IPS-15b (cell line): Measurements from ENCODE around the gene YPEL4.

Experiments
- H3K27me3 ChIP-seq: one replicate; pipeline ENCODE4 v1.6.1; 2013; ENCODE audit warnings: low read length; ENCODE audit not compliant: control insufficient read depth, insufficient read depth
- H3K36me3 ChIP-seq: one replicate; pipeline ENCODE4 v1.6.1; 2013; ENCODE audit warnings: low read length; ENCODE audit not compliant: control insufficient read depth, insufficient read depth
- H3K4me1 ChIP-seq: one replicate; pipeline ENCODE4 v1.6.1; 2013; ENCODE audit warnings: mild to moderate bottlenecking, low read length; ENCODE audit not compliant: control insufficient read depth, insufficient read depth
- H3K4me3 ChIP-seq: one replicate; pipeline ENCODE4 v1.5.1; 2013; ENCODE audit warnings: low read depth, low read length
- H3K9ac ChIP-seq: one replicate; pipeline ENCODE4 v1.6.1; 2013; ENCODE audit warnings: low read depth, mild to moderate bottlenecking, low read length
- H3K9me3 ChIP-seq: one replicate; pipeline ENCODE4 v1.6.1; 2013; ENCODE audit warnings: mild to moderate bottlenecking, low read length; ENCODE audit not compliant: control insufficient read depth, insufficient read depth

The YPEL4 gene

DNA sequence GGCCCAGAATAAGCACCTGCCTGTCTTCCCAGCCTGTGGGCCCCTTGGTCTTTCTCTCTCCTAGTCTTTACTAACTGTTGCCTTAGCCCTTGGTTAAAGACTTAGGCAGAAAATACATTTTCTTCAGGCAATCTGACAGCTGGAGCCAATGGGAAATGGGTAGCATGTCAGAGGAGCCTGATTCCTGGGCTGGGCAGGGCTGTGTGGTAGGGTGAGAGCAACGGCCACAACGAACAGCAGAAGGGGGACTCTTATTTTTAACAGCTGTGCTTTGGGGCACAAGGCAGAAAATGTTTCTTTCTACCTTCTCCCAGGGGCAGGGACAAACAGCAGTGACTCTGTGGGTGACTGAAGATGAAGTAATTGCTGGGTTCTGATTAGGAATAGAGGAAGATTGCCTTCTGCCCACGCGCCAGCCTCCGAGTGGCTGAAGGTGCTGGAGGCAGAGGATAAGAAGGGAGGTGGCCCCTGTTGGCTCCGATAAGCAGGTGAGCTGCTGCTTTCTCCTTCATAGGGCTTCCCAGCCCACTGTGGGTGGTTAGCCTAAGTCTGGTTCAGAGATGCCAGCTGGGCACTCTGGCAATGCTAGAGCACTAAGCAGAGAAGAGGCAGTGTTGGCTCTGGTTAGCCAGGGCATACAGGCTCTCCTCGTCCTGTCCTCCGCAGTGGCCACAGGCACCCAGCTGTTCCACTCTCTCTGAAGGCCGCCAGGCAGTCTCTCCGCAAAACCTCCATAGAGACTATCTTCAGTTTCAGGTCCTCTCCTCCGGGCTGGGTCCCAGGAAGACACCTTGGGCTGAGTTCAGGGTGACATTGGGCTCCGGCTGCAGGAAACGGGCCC, 1.5 kb downstream of the YPEL4 start:
- Histone ChIP-seq H3K27me3 (no peaks in the 10 kb centered on the region), H3K9me3 (no peaks in the 10 kb centered on the region), H3K36me3 (no peaks in the 10 kb centered on the region), H3K9ac (peak overlapping the region; percentile 50), H3K4me3 (peak overlapping the region; percentile 68), H3K4me1 (peaks cover 47% of the 10 kb centered on the region)

DNA sequence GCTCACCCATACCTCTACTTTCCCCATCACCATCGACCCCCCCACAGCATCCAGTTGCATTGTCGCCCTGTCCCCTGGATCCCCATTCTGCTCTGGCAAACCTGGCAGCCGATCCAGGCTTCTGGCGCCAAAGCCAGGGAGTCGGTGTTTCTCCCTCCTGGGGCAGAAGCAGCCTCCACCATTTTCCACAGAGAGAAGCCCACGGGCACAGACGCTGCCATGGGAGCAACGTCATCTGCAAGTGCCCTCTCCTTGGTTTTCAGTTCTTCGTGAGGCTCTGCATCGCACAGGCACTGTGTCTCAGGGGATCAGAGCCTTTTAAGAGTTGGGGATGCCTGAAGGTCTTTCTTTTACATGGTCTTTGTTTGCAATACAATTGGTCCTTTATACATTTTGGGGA, 2.3 kb downstream of the YPEL4 start:
- Histone ChIP-seq H3K9ac (peak overlapping the region; percentile 70), H3K27me3 (no peaks in the 10 kb centered on the region), H3K36me3 (no peaks in the 10 kb centered on the region), H3K4me1 (peaks cover 47% of the 10 kb centered on the region), H3K4me3 (peak overlapping the region; percentile 68), H3K9me3 (no peaks in the 10 kb centered on the region)

DNA sequence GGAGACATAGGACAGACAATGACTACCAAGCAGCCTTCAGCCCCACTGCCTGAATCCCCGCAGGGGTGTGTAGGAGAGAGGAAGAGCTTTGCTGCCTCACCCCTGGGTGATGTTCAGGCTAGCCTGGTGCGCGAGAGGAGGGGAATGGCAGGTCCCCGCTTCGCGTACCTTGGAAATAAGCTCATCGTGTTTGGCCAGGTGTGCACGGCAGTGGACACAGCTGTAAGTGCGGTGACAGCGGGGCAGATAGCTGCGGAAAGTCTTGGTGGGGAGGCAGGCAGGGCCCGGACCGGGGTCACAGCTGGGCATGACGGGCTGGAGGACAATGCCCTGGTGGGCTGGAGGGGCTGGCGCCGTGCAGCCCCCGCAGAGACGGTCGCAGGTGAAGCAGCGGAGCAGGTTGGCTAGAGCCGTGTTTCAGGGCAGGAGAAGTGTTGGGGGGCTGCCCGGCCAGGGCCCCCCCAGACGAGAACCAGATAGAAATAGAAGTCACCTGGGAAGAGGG, 2.9 kb downstream of the YPEL4 start:
- H3K9me3 ChIP-seq, result no peaks in the 10 kb centered on the region
- peak overlapping the region; percentile 68 for H3K4me3 ChIP-seq
- H3K4me1 ChIP-seq, result peaks cover 48% of the 10 kb centered on the region
- no peaks in the 10 kb centered on the region for H3K36me3 ChIP-seq
- no peaks in the 10 kb centered on the region for H3K27me3 ChIP-seq
- peak overlapping the region; percentile 70 for H3K9ac ChIP-seq

DNA sequence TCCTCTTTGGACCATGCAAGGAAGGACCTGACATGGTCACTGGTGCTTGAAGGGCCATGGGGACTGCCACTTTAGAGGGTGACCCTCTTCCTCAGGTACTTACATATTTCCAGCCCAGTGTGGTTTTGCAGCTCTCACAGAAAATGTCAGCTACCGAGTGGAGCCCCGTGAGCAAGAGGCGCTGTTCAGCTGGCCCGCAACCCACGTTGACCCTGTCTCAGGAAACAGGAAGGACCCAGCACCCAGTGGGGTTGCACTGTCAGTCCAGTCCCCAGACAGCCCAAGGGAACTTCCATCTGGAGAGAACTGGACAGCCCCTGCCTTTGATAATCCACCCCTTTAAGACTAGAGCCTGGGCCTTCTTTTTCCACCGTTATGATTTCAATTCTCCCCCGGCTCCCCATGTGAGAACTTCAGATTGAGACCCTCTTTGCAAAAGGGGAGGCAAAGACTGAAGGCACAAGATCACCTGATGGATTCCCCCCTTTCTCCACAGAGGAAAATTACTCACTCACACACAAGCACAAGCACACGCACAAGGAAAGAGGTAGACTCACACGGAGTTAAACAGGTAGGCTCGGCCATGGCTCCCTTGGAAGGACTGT, 3.4 kb downstream of the YPEL4 start:
- Histone ChIP-seq H3K4me3 (peak overlapping the region; percentile 68), H3K9me3 (no peaks in the 10 kb centered on the region), H3K36me3 (no peaks in the 10 kb centered on the region), H3K27me3 (no peaks in the 10 kb centered on the region), H3K9ac (peak overlapping the region; percentile 70), H3K4me1 (peaks cover 53% of the 10 kb centered on the region)

DNA sequence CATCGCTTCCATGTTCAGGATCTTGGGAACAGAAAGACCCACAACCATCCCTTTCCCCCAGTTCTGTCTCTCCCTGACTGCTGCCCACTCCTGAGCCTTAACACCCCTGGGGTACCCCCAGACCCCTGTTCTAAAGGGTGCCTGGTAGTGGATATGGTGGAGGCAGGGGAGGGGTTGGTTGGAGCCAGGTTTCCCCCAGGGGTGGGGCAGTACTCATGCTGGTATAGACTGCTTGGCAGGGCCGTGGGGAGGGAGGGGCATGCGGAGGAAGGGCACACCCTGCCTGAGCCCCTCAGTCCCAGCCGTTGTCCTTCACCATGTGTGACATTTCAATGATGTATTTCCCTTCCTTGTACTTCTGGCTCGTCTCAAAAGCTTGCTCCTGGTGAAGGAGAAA, 4.0 kb downstream of the YPEL4 start:
- no peaks in the 10 kb centered on the region for H3K36me3 ChIP-seq
- H3K9me3 ChIP-seq, result no peaks in the 10 kb centered on the region
- H3K4me3 ChIP-seq, result no peak overlapping the region
- peaks cover 55% of the 10 kb centered on the region for H3K4me1 ChIP-seq
- no peaks in the 10 kb centered on the region for H3K27me3 ChIP-seq
- H3K9ac ChIP-seq, result peak overlapping the region; percentile 47

DNA sequence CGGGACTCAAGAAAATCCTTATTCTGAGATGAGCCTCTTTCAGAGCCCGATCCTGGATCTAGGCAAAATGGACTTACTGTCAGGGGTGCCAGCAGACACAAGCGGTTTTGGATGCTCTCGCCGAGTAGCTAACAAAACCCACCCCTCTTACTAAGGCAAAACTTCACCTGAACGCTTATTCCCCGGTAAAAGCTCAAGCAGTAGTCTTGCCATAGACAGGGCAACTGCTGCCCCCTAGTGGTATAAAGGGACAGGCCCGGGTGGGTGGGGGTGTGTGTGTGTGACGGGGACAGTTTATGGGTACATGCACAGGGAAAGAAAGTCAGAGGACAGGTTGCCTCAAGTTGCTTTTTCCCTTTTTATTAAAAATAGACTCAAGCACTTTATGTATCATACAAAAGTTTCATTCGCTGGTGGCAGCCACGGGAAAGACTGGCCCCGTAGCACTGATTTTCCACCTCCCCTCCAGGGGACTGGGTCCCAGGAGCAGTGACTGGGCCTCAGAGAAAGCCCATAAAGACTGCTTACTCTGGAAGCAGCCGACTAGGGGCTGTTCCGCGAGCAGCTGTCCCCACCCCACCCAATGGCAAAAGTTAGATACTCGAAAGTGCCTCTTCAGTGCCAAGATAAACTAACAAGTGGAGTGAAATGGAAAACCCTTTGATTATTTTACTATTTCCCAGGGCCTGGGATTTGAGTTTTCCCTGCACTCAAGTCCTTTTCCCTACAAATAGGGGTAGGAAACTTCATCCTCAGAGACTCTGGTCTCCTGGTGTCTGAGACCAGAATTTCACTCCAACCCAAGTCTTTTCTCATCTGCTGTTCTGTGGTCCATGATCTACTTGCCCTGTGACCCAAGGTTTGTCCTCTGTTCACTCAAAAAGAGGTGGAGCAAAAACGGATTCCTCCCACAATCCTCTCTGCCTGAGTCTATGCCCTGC, 4.7 kb downstream of the YPEL4 start:
- H3K36me3 ChIP-seq, result no peaks in the 10 kb centered on the region
- H3K4me3 ChIP-seq, result no peak overlapping the region
- H3K9ac ChIP-seq, result no peak overlapping the region
- H3K9me3 ChIP-seq, result no peaks in the 10 kb centered on the region
- peaks cover 55% of the 10 kb centered on the region for H3K4me1 ChIP-seq
- no peaks in the 10 kb centered on the region for H3K27me3 ChIP-seq

DNA sequence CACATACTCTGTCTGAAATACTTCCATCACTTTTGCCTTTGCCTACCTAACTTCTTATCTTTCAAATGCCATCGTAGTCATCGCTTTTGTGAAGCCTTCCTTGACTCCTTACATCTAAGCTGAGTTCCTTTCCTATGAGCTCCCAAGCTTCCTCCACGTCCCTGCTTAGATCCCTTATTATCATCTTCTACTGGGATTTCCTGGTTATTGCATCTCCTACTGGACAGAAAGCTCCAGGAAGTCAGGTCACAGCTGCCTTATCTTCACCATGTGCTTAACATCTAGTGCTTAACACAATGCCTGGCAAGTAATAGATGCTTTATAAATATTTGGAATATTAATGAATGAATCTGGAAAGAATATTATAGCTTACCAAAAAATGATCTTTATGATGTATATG, 5.9 kb downstream of the YPEL4 start:
- no peaks in the 10 kb centered on the region for H3K27me3 ChIP-seq

DNA sequence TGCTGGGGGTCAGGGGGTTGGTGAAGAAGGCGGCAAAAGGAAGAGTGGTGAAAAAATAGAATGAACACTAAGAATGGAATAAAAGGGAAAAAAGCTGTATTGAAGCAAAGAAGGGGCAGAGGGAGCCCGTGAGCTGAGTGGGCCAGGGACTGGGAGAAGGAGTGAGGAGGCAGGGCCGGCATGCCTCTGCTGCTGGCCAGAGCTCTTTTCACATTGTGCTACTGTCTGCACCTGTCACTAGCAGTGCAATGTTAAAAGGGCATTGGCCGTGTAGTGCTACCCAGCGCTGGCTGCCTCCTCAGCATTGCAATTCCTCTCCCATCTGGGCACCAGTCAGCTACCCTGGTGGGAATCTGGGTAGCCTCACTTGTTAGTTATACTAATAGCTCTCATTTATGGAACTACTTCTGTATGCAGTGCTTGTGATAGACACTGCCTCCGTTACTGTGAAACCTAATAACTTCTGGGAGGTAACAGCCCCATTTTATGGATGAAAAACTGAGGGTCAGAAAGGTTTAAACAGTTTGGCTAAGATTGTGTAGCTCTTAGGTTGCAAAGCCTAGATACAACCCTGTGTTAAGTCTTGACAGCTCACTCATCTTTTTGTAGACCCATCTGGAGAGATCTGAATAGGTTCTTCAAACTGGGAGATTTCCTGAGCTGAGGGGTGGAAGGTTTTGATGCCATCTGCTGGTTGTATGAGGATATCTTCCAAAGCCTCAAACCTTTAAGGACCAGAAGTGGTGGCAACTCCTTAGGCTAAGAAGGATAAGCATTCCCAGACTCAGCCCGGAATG, 8.5 kb downstream of the YPEL4 start:
- Histone ChIP-seq H3K4me1 (peaks cover 38% of the 10 kb centered on the region), H3K9me3 (no peaks in the 10 kb centered on the region), H3K27me3 (no peaks in the 10 kb centered on the region), H3K4me3 (peak overlapping the region; percentile 95), H3K36me3 (peaks cover 4% of the 10 kb centered on the region), H3K9ac (no peak overlapping the region)

More for the DNA sequence above, 5.9 kb downstream of the YPEL4 start:
- H3K4me3 ChIP-seq, result no peak overlapping the region
- peaks cover 52% of the 10 kb centered on the region for H3K4me1 ChIP-seq
- H3K9me3 ChIP-seq, result no peaks in the 10 kb centered on the region
- peaks cover 4% of the 10 kb centered on the region for H3K36me3 ChIP-seq
- no peak overlapping the region for H3K9ac ChIP-seq

DNA sequence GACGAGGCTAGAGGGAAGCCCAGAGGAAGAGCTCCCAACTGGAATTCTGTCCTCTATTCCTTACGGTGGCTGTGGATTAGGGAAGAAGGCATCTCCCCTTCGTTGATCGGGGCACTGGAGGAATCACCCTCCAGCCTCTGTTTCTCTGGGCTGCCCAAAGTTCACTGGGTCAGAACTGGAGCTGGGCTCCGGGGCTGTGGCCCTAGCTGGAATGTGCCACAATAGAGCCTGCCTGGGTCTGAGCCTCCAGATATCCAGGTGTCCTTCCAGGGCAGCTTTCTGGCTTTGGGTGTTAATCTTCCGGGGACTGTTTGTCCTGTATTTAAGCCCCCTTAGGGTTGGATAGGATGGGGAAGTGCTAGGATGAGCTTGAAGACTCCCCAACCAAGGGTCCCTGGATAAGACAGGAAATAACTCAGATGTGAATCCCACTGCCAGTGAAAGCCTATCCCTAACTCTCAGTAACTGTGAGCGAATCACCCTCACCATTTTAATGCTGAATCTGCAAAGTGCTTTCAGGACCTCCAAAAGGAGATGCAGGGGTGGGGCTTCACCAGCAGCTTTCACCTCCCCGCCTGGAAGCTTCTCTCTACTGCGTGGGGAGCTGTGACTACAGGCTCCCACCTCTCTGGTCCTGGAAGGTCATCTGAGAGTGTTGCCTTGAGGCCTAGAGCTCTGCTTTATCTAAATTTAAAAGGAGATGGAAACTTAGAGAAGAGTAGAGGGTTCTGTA, 9.5 kb downstream of the YPEL4 start:
- Histone ChIP-seq H3K4me1 (peaks cover 29% of the 10 kb centered on the region), H3K9ac (peak overlapping the region; percentile 98), H3K36me3 (peaks cover 4% of the 10 kb centered on the region), H3K4me3 (peak overlapping the region; percentile 95), H3K27me3 (no peaks in the 10 kb centered on the region), H3K9me3 (no peaks in the 10 kb centered on the region)

DNA sequence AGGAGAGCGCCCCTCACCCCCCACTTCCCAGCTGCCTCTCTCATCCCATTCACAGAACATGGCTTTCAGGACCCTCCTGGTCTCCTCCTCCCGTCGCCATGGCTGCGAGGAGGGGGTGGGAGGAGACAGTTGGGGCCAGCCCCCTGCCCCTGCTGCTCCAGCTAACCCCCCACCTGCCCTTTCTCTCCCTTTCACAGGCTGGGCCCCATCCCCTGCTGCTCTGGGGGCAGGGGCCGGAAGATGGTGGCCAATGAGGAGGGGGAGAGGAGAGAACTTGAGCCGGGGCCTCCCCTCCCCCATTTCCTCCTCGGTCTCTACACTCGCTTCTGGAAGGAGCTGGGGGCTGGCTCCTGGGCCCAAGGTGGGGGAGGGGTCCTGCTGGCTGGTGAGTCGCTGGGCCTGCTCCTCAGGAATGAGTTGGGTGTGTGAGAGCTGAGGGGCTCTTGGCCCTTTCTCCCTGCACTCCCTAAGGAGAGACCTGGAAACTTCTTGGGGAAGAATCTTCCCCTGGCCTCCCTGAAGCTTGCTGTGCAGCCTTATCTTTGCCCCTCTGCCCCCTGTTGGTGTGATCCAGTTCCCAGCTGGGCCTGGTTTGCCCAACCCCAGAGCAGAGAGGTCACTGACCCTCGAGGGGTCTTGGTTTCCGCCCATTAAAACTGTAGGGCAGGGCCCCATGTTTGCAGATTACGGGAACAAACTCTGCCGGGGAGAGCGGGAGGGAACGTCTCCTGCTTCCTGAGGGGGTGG, 10.2 kb downstream of the YPEL4 start:
- Histone ChIP-seq H3K9me3 (no peaks in the 10 kb centered on the region), H3K4me1 (peaks cover 28% of the 10 kb centered on the region), H3K27me3 (no peaks in the 10 kb centered on the region), H3K9ac (peak overlapping the region; percentile 98), H3K4me3 (peak overlapping the region; percentile 99), H3K36me3 (peaks cover 4% of the 10 kb centered on the region)
